Upper lobe of left lung (tissue), 6 donors: ENCODE measurements around the gene PHF21B. TPM values are rescaled to one million over a fixed set of nuclear protein-coding genes. Genes with fewer than 3 reads are reported as not detected.
A peak's percentile ranks its signal among the peaks of the same experiment; 100 is the strongest.

Experiments
- ATAC-seq, 2 donors: fragments of 200-7000 bp; cut with Tn5 transposase; one replicate each; pipeline ENCODE4 v1.9.1; 2022; ENCODE audit warnings: mild to moderate bottlenecking in 2 of 2, moderate library complexity in 2 of 2; ENCODE audit not compliant: low FRiP score in 2 of 2
- DNase-seq, 2 donors: peaks; one replicate each; pipeline ENCODE4 v3.0.0-alpha.2; 2019 to 2020
- H3K27ac ChIP-seq, 4 donors: fragments of 200-600 bp; sonication (generic); one replicate each; pipeline ENCODE4 v1.5.1; 2016 to 2019
- H3K27me3 ChIP-seq, 4 donors: fragments of 200-600 bp; sonication (generic); one replicate each; pipeline ENCODE4 v1.5.1; 2017 to 2019
- H3K36me3 ChIP-seq, 4 donors: fragments of 200-600 bp; sonication (generic); one replicate each; pipeline ENCODE4 v1.5.1; 2016 to 2019
- H3K4me1 ChIP-seq, 4 donors: fragments of 200-600 bp; sonication (generic); one replicate each; pipeline ENCODE4 v1.5.1; 2018 to 2019
- H3K4me3 ChIP-seq, 4 donors: fragments of 200-600 bp; sonication (generic); one replicate each; pipeline ENCODE4 v1.5.1; 2017 to 2019; ENCODE audit warnings: mild to moderate bottlenecking in 2 of 4, moderate library complexity in 1 of 4
- H3K9me3 ChIP-seq, 4 donors: fragments of 200-600 bp; sonication (generic); one replicate each; pipeline ENCODE4 v1.5.1; 2018 to 2019
- EP300 ChIP-seq, 4 donors: sonication (generic); formaldehyde crosslinking; IDR thresholded peaks; one replicate each; pipeline ENCODE4 v1.5.1; 2017; ENCODE audit warnings: antibody characterized with exemption in 4 of 4, control low read depth in 2 of 4
- POLR2A ChIP-seq, 4 donors: fragments of 450-650 bp; IDR thresholded peaks; one replicate each; pipeline ENCODE4 v1.5.1; 2016 to 2017; ENCODE audit warnings: antibody characterized with exemption in 4 of 4, mild to moderate bottlenecking in 2 of 4
- POLR2AphosphoS5 ChIP-seq, 2 donors: sonication (generic); formaldehyde crosslinking; IDR thresholded peaks; one replicate each; pipeline ENCODE4 v1.5.1; 2017; ENCODE audit warnings: antibody characterized with exemption in 2 of 2
- WGBS, 2 donors: methylation state at CpG; one replicate each; pipeline ENCODE4 v1.1.5; 2017 to 2018; 5-methylcytosine and 5-hydroxymethylcytosine counted together
- total RNA-seq, 6 donors: library from RNA; depleted of rRNA in 4 of 6; stranded (reverse); fragments of >200 nt in 4 of 6; gene quantifications; one replicate each; pipeline versions ENCODE4 v1.1.0 to v1.2.1, GENCODE V29; 2016 to 2021
- TF ChIP-seq, protein P1 (sequence below), 6 experiments: fragments of 450-650 bp in 4 of 6; fragments of 200-600 bp in 2 of 6; sonication (generic) in 2 of 6; IDR thresholded peaks; one replicate each; pipeline ENCODE4 v1.5.1; 2016 to 2019; ENCODE audit warnings: antibody characterized with exemption in 6 of 6
- donor health status: DM: no; HTN: no; CAD: no; lungs with moderate emphysema.
- donor health status: DM: no; HTN: yes; CAD: no; lungs with severe emphysema.

The PHF21B gene
- total RNA-seq, 6 donors from 2014 or later = 0.06 to 0.24 TPM; not detected in 4

DNA sequence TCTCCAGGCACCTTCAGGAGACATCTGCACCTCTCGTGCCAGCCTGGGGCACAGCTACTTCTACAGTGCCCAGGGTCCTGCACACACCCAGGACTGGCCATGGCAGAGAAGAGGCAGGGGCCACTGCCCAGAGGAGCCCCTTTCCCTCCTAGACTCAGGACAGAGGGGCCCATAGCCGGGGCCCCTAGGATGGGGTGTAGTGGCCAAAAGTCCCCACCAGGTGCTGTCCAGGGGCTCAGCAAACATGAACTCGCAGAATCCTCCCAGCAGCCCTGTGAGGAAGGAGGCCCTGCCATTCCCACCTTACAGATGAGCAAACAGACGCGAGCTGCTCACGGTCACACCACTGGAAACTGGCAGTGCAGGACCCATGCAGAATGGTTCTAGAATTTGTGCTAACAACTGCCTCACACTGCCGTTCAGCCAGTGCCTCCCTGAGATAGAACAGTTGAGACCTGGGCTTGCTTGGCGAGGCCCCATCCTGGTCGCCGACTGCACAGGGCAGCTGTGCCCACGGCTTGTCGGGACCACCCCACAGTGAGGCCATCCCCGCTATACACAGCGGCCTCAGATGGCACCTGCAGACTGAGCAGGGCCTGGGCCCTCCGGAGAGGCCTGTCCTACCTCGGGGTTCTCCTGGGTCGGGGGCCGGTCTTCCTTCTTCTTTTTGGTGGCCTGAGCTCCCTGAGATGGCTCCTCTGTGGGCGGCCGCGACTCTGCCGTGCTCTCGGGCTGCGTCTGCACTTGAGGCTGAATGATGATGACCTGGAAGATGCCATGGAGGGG, 96.4 kb downstream of the PHF21B start:
- ATAC-seq = no peak
- H3K27me3 ChIP-seq = no peaks in the 10 kb centered on the region
- H3K4me3 ChIP-seq = no peak overlapping the region
- no peak overlapping the region for H3K27ac ChIP-seq
- no peak for DNase-seq
- H3K9me3 ChIP-seq = peaks cover 0 to 8% (median 4%) of the 10 kb centered on the region in 4 donors
- 89 to 96% methylated on average over 5 to 12 of the region's 24 CpGs for WGBS, 2 donors
- TF ChIP-seq POLR2AphosphoS5 (IDR thresholded peaks at IDR 0.05) = no peak
- no peak for TF ChIP-seq POLR2A (IDR thresholded peaks at IDR 0.05)
- no peak for TF ChIP-seq EP300 (IDR thresholded peaks at IDR 0.05)
- TF ChIP-seq, protein P1, sequence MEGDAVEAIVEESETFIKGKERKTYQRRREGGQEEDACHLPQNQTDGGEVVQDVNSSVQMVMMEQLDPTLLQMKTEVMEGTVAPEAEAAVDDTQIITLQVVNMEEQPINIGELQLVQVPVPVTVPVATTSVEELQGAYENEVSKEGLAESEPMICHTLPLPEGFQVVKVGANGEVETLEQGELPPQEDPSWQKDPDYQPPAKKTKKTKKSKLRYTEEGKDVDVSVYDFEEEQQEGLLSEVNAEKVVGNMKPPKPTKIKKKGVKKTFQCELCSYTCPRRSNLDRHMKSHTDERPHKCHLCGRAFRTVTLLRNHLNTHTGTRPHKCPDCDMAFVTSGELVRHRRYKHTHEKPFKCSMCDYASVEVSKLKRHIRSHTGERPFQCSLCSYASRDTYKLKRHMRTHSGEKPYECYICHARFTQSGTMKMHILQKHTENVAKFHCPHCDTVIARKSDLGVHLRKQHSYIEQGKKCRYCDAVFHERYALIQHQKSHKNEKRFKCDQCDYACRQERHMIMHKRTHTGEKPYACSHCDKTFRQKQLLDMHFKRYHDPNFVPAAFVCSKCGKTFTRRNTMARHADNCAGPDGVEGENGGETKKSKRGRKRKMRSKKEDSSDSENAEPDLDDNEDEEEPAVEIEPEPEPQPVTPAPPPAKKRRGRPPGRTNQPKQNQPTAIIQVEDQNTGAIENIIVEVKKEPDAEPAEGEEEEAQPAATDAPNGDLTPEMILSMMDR (IDR thresholded peaks at IDR 0.05) = no peak
- H3K36me3 ChIP-seq = no peaks in the 10 kb centered on the region
- H3K4me1 ChIP-seq = no peaks in the 10 kb centered on the region

DNA sequence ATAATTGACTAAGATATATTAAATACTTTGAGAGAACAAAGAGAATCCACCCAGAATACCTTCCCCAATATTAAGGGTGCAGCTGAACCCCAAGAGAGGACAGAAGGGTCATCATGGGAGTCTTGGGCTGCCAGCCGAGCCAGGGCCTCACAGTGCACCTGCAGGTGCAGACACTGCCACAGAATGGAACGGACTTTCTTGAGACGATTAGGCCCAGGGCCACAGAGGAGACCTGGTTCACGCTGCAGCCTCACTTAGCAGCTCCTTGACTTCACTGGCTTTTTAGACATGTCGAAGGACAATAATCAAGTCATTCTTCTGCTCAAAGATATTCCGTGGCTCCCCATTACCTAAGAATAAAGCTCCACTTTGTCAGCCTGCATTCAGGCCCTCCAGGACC, 100.6 kb downstream of the PHF21B start:
- TF ChIP-seq POLR2AphosphoS5 (IDR thresholded peaks at IDR 0.05) (no peak), EP300 (IDR thresholded peaks at IDR 0.05) (no peak), POLR2A (IDR thresholded peaks at IDR 0.05) (no peak)
- TF ChIP-seq, protein P1 (IDR thresholded peaks at IDR 0.05) = no peak
- H3K27me3 ChIP-seq = no peaks in the 10 kb centered on the region
- no peak overlapping the region for H3K27ac ChIP-seq
- H3K4me3 ChIP-seq = no peak overlapping the region
- DNase-seq = no peak
- peaks cover 0 to 8% (median 4%) of the 10 kb centered on the region in 4 donors for H3K9me3 ChIP-seq
- no peaks in the 10 kb centered on the region for H3K4me1 ChIP-seq
- WGBS, 2 donors = 82 to 94% methylated on average over 6 of the region's 6 CpGs
- no peak for ATAC-seq
- H3K36me3 ChIP-seq = no peaks in the 10 kb centered on the region

DNA sequence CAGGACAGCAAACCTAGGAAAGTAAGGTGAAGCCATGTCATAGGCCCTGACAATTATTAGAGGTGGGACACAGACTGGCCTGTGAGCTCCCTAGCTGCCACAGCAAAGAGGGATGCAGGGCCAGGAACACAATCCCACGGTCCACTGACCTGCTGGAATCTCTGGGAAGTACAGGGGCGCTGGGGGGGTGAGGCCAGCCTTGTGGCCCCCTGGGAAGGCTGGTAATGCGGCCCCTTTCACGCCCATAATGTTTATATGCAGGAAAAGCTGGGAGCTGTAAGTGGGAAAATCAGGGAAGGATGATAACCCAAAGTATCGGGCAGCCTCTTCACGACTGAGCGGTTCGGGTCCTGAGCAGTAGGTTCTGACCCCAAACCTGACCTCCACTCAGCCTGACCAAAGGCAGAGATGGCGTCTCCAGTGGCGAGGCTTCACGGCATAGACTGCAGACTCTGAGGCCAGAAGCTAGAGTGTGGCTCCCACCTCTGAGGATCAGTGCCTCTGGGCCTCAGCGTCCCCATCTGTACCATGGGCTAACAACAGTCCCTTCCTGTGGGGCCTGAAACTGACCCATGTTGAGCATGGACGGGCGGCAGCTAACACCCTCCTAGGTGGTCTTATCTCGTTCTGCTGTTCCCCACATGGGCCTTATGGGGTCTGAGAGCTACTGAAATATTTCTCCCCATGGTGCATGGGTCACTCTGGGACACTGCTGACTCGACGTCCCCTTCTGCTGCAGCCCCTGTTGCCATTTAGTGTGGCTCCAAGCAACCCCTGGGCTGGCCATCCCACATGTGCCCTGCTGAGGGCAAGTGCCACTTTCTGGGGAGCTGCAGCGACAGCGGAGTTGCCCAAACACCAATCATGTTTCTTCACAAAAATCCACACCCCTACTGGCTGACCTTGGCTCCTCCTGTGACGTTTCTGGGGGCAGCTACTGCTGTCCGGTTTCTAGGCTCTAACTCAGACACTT, 101.8 kb downstream of the PHF21B start:
- no peaks in the 10 kb centered on the region for H3K36me3 ChIP-seq
- no peak overlapping the region for H3K27ac ChIP-seq
- 80 to 82% methylated on average over 15 to 21 of the region's 21 CpGs for WGBS, 2 donors
- TF ChIP-seq POLR2A (IDR thresholded peaks at IDR 0.05) (no peak), POLR2AphosphoS5 (IDR thresholded peaks at IDR 0.05) (no peak), EP300 (IDR thresholded peaks at IDR 0.05) (no peak)
- TF ChIP-seq, protein P1 (IDR thresholded peaks at IDR 0.05) = no peak
- ATAC-seq (no peak), DNase-seq (peak in 1 of 2 donors; percentile 11)
- H3K4me3 ChIP-seq = no peak overlapping the region
- H3K27me3 ChIP-seq = no peaks in the 10 kb centered on the region
- peaks cover 0 to 8% (median 4%) of the 10 kb centered on the region in 4 donors for H3K9me3 ChIP-seq
- no peaks in the 10 kb centered on the region for H3K4me1 ChIP-seq

DNA sequence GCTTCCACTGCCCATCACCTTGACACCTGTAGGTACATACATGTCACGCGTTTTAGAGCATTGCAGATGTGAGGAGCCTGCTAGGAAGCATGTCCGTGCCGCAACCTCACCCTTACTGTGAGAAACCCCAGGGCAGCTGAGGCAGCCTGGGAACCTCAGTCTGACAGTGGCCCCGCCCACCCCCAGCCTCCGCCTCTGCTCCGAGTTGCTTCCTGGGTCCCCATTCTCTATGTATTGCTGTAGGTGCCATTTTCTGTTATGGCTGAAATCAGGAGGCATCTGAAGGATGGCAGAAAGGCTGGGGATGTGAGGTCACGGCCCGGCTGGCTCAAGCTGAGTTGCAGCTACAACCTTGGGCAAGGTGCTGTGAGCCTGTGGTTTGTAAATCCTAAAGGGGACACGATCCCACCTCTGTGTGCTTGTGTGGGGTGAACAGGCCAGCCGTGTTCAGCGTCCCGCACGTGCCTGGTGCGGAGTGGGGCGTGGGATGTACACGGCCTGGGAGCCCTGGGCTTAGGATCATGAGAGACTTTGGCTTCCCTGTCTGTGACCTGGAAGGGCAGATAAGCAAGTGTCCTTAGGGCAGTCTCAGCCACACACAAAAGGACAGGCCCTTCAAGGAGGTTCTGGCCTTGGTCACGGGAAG, 102.7 kb downstream of the PHF21B start:
- DNase-seq (peak in 1 of 2 donors; percentile 13), ATAC-seq (no peak)
- 84 to 88% methylated on average over 12 to 18 of the region's 18 CpGs for WGBS, 2 donors
- Histone ChIP-seq H3K9me3 (peaks cover 0 to 11% (median 5%) of the 10 kb centered on the region in 4 donors), H3K36me3 (no peaks in the 10 kb centered on the region), H3K4me3 (no peak overlapping the region), H3K27ac (no peak overlapping the region), H3K27me3 (no peaks in the 10 kb centered on the region), H3K4me1 (no peaks in the 10 kb centered on the region)
- TF ChIP-seq, protein P1 (IDR thresholded peaks at IDR 0.05) = no peak
- TF ChIP-seq EP300 (IDR thresholded peaks at IDR 0.05) (no peak), POLR2A (IDR thresholded peaks at IDR 0.05) (no peak), POLR2AphosphoS5 (IDR thresholded peaks at IDR 0.05) (no peak)
